Small intestine (tissue), 7 donors: ENCODE results near the gene MSANTD1. TPM values are rescaled to one million over a fixed set of nuclear protein-coding genes. Genes with fewer than 3 reads are reported as not detected.

Source experiments
- DNase-seq, 2 donors: peaks; one replicate each; pipeline versions ENCODE4 v3.0.0 to v3.0.0-alpha.2; 2013
- FAIRE-seq: peaks from 2 replicates; lab custom pipeline; 2012; peaks lifted over from hg19 to GRCh38; lab: Jason Lieb, UNC
- H3K27ac ChIP-seq, 3 donors: one replicate each; pipeline ENCODE4 v1.5.1; 2013; ENCODE audit warnings: low read length in 2 of 3, mild to moderate bottlenecking in 2 of 3, control low read depth in 1 of 3, inconsistent platforms in 1 of 3, low read depth in 1 of 3, moderate library complexity in 1 of 3
- H3K27me3 ChIP-seq, 3 donors: one replicate each; pipeline ENCODE4 v1.6.1; 2013; ENCODE audit warnings: low read length in 3 of 3, inconsistent platforms in 1 of 3; ENCODE audit not compliant: control insufficient read depth in 3 of 3, insufficient read depth in 3 of 3
- H3K36me3 ChIP-seq, 3 donors: one replicate each; pipeline ENCODE4 v1.6.1; 2013; ENCODE audit warnings: low read length in 3 of 3, inconsistent platforms in 1 of 3, low read depth in 1 of 3, mild to moderate bottlenecking in 1 of 3, moderate library complexity in 1 of 3; ENCODE audit not compliant: control insufficient read depth in 3 of 3, insufficient read depth in 2 of 3
- H3K4me1 ChIP-seq, 3 donors: one replicate each; pipeline ENCODE4 v1.6.1; 2013; ENCODE audit warnings: low read length in 2 of 3, inconsistent platforms in 1 of 3, low read depth in 1 of 3, mild to moderate bottlenecking in 1 of 3, moderate library complexity in 1 of 3; ENCODE audit not compliant: control insufficient read depth in 3 of 3, insufficient read depth in 2 of 3
- H3K4me3 ChIP-seq, 3 donors: one replicate each; pipeline ENCODE4 v1.5.1; 2013; ENCODE audit warnings: low read length in 3 of 3, control low read depth in 1 of 3, inconsistent platforms in 1 of 3, low read depth in 1 of 3, mild to moderate bottlenecking in 1 of 3, moderate library complexity in 1 of 3
- H3K9me3 ChIP-seq, 2 donors: one replicate each; pipeline ENCODE4 v1.6.1; 2013; ENCODE audit warnings: low read depth in 1 of 2, low read length in 1 of 2; ENCODE audit not compliant: control insufficient read depth in 2 of 2, insufficient read depth in 1 of 2
- WGBS, 3 donors: extraction: QIAGEN DNeasy Blood & Tissue Kit; methylation state at CpG; one replicate each; pipeline ENCODE4 v1.1.7; 2013; 5-methylcytosine and 5-hydroxymethylcytosine counted together
- polyA plus RNA-seq, 4 donors: library from polyadenylated mRNA; stranded (reverse) in 3 of 4; unstranded in 1 of 4; fragments of 200-250 nt in 3 of 4; fragments of 120-200 nt in 1 of 4; gene quantifications; one replicate each; pipeline versions ENCODE4 v1.2.1 to v1.2.3, GENCODE V29; 2013
- donor health status: healthy with polysubstance abuse.
- donor health status: control.
- donor health status: control.
- donor health status: Bipolar disorder and iron deficiency.
- donor health status: healthy.

MSANTD1 gene
- polyA plus RNA-seq, 4 donors, result 0.27 to 0.45 (median 0.29) TPM

GRCh38 chr4:3268395-3269104, 19.6 kb downstream of the MSANTD1 start:
- Histone ChIP-seq H3K4me3 (no peak overlapping the region), H3K27me3 (no peaks in the 10 kb centered on the region), H3K36me3 (peaks cover 0 to 3% (median 0%) of the 10 kb centered on the region in 3 donors), H3K9me3 (no peaks in the 10 kb centered on the region), H3K27ac (no peak overlapping the region), H3K4me1 (no peaks in the 10 kb centered on the region)
- 61 to 83% (median 71%) methylated on average over 15 to 17 of the region's 17 CpGs for WGBS, 3 donors
- FAIRE-seq (no peak), DNase-seq (no peak)

DNA sequence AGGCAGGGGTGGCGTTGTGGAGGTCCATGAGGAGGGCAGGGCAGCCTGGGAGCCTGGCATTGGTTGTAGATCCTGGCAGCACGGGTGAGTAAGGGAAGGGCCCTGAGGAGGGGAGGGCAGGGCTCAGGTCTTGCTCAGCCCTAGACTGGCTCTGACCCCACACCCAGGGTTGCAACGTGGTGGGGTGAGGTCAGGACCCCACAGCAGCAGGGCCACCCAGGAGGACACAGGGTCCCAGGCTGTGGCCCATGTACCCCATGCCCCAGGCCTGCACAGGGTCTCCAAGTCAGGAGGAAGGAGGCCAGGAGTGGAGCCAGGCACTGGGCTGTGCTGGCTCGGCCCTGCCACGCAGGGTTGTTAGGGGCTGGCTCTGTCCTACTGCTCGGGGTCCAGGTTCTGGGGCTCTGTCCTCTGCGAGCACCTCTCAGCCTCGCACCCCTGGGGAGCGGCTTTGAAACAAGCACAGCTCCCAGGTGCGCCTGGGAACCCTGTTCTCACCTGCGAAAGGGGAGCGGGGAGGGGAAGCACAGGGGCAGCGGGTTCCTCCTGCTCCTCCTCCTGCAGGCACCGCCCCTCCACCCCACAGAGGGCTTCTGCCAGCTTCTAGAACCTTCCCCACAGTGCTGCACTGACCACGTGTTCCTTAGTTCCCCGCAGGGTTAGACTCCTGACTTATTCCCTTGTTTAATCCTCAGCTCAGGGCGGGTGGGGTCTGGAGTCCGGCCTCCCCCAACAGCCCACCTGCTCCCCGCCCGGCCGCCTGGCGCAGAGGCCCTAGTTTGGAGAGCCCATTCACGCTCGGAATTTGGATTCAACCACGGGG, 20.4 kb downstream of the MSANTD1 start:
- Histone ChIP-seq H3K27ac (no peak overlapping the region), H3K4me1 (no peaks in the 10 kb centered on the region), H3K27me3 (no peaks in the 10 kb centered on the region), H3K9me3 (no peaks in the 10 kb centered on the region), H3K4me3 (no peak overlapping the region), H3K36me3 (peaks cover 0 to 3% (median 0%) of the 10 kb centered on the region in 3 donors)
- DNase-seq (no peak), FAIRE-seq (no peak)
- WGBS, 3 donors, result 87 to 90% (median 89%) methylated on average over 23 to 25 of the region's 25 CpGs

- H3K9me3 ChIP-seq, result no peaks in the 10 kb centered on the region
- H3K27ac ChIP-seq, result no peak overlapping the region
- H3K36me3 ChIP-seq, result peaks cover 0 to 3% (median 0%) of the 10 kb centered on the region in 3 donors
- H3K4me1 ChIP-seq, result no peaks in the 10 kb centered on the region
- DNase-seq (no peak), FAIRE-seq (no peak)
- 68 to 83% (median 74%) methylated on average over 17 of the region's 17 CpGs for whole genome bisulfite sequencing, 3 donors
- H3K27me3 ChIP-seq, result no peaks in the 10 kb centered on the region
- H3K4me3 ChIP-seq, result no peak overlapping the region
Observed at GRCh38 chr4:3269991-3270611, 21.1 kb downstream of the MSANTD1 start.

DNA sequence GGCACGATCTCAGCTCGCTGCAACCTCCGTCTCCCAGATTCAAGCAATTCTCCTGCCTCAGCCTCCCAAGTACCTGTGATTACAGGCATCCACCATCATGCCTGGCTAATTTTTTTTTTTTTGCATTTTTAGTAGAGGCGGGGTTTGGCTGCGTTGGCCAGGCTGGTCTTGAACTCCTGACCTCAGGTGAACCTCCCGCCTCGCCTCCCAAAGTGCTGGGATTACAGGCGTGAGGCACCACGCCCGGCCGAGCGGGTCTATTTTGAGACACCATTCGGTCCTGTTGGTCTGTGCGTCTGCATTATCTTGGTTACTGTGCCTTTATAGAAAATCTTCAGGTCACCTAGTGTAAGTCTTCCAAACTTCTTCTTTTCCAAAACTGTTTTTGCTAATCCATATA, 22.2 kb downstream of the MSANTD1 start:
- Histone ChIP-seq H3K9me3 (no peaks in the 10 kb centered on the region), H3K27me3 (no peaks in the 10 kb centered on the region), H3K4me1 (no peaks in the 10 kb centered on the region), H3K36me3 (peaks cover 0 to 3% (median 0%) of the 10 kb centered on the region in 3 donors), H3K27ac (no peak overlapping the region), H3K4me3 (no peak overlapping the region)
- no peak for DNase-seq
- 70 to 82% (median 79%) methylated on average over 14 of the region's 14 CpGs for WGBS, 3 donors
- FAIRE-seq, result no peak

DNA sequence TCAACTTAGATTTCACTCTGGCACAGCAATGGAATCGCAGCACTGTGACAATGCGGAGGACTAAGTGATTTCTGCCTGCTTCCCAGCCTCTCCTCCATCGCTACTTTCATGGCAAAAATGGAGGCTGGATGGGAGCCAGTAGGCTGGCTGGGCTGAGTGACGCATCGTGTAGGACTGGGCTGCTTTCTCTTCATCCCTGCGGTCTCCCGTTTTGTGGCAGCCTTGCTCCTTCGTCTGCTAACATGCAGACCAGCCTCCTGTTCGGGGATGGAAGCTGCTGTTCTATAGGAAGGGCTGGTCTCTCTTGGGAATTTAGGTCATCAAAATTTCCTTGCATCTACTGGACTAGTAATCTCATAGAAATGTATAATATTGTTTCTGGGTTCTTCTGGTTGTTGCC, 28.0 kb downstream of the MSANTD1 start:
- no peaks in the 10 kb centered on the region for H3K36me3 ChIP-seq
- H3K4me3 ChIP-seq, result no peak overlapping the region
- no peaks in the 10 kb centered on the region for H3K4me1 ChIP-seq
- no peak for FAIRE-seq
- DNase-seq, result no peak
- no peaks in the 10 kb centered on the region for H3K27me3 ChIP-seq
- WGBS, 3 donors, result 70 to 91% (median 90%) methylated on average over 9 of the region's 9 CpGs
- peaks cover 0 to 7% of the 10 kb centered on the region in 2 donors for H3K9me3 ChIP-seq
- H3K27ac ChIP-seq, result no peak overlapping the region

- Histone ChIP-seq H3K9me3 (peaks cover 0 to 7% of the 10 kb centered on the region in 2 donors), H3K4me3 (no peak overlapping the region), H3K36me3 (no peaks in the 10 kb centered on the region), H3K4me1 (no peaks in the 10 kb centered on the region), H3K27me3 (peaks cover 0 to 3% (median 0%) of the 10 kb centered on the region in 3 donors), H3K27ac (no peak overlapping the region)
- WGBS, 3 donors, result 74 to 86% (median 81%) methylated on average over 3 of the region's 3 CpGs
- no peak for FAIRE-seq
- DNase-seq, result no peak
Observed at GRCh38 chr4:3280466-3280865, 31.5 kb downstream of the MSANTD1 start.

DNA sequence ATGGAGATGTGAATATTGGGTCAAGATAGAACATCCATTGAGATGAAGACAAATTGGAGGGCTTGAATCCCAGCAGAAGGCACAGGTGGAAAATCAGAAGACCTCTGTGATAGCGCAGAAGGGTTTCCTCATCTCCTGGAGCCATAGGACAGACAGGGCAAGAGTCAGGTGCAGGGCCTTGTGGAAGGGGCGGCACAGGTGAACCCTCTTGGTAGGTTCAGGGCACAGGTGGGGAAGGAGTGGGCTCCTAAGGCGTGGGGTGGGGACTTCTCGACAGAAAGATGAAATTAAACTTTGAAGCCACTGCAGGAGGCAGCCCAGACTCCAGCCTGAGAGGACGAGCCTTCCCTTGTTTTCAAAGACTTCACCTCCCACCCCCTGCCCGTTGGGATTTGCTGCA, 34.5 kb downstream of the MSANTD1 start:
- Histone ChIP-seq H3K9me3 (peaks cover 0 to 7% of the 10 kb centered on the region in 2 donors), H3K36me3 (no peaks in the 10 kb centered on the region), H3K4me3 (no peak overlapping the region), H3K4me1 (no peaks in the 10 kb centered on the region), H3K27me3 (peaks cover 0 to 9% (median 3%) of the 10 kb centered on the region in 3 donors), H3K27ac (no peak overlapping the region)
- no peak for FAIRE-seq
- no peak for DNase-seq
- WGBS, 3 donors, result 72 to 90% (median 80%) methylated on average over 6 of the region's 6 CpGs

DNA sequence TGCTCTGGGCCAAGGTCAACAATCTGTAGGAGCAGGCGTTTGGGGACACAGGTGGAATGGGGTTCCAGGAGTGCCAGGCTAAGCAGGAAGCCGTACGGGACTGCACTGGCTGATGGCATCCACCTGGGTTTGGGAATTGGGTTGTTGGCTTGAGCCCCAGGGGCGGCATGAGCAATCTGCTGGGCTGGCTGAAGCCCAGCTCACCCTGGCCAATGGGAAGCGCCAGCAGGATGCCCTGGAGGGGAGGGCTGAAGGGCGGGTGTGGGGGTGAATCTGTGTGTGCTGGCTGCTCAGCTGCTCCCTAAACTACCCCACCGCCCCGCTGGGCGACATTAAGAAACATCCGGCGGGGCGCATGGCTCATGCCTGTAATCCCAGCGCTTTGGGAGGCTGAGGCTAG, 35.0 kb downstream of the MSANTD1 start:
- Histone ChIP-seq H3K4me1 (peaks cover 0 to 2% (median 0%) of the 10 kb centered on the region in 3 donors), H3K27me3 (peaks cover 0 to 9% (median 3%) of the 10 kb centered on the region in 3 donors), H3K27ac (no peak overlapping the region), H3K4me3 (no peak overlapping the region), H3K9me3 (peaks cover 0 to 7% of the 10 kb centered on the region in 2 donors), H3K36me3 (no peaks in the 10 kb centered on the region)
- WGBS, 3 donors, result 70 to 85% (median 79%) methylated on average over 13 of the region's 13 CpGs
- FAIRE-seq (no peak), DNase-seq (no peak)
